Tibial nerve (tissue), 4 donors: ENCODE data around the gene ARHGAP6.

ENCODE experiments used
- EP300 ChIP-seq, 2 donors: sonication (generic); formaldehyde crosslinking; IDR thresholded peaks; one replicate each; pipeline ENCODE4 v1.6.1; 2017; ENCODE audit warnings: antibody characterized with exemption in 2 of 2, mild to moderate bottlenecking in 1 of 2
- POLR2A ChIP-seq, 2 donors: fragments of 450-650 bp; IDR thresholded peaks; one replicate each; pipeline ENCODE4 v1.6.1; 2017; ENCODE audit warnings: antibody characterized with exemption in 2 of 2, mild to moderate bottlenecking in 2 of 2, moderate library complexity in 2 of 2
- TF ChIP-seq, protein P1 (sequence below), 5 experiments: fragments of 200-600 bp in 3 of 5; fragments of 450-650 bp in 2 of 5; sonication (generic) in 3 of 5; IDR thresholded peaks; one replicate each; pipeline ENCODE4 v1.5.1; 2016 to 2019; ENCODE audit warnings: antibody characterized with exemption in 5 of 5, mild to moderate bottlenecking in 3 of 5, moderate library complexity in 2 of 5

DNA sequence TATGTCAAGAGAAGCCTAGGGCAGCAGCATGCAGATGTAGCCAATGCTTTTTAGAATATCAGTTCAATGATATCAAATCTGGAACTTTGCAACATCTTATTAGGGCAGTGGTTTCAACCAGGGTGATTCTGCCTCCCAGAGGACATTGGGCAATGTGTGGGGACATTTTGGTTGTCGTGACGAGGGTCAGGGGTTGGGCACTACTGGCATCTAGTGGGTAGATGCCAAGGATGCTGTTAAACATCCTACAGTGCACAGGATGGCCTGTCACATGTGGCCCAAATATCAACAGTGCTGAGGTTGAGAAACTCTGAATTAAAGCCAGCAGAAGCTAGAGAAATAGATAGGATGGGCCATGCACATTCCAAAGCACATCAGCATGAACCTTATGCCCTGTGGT lies 220.2 kb downstream of the ARHGAP6 start:
- TF ChIP-seq, protein P1, sequence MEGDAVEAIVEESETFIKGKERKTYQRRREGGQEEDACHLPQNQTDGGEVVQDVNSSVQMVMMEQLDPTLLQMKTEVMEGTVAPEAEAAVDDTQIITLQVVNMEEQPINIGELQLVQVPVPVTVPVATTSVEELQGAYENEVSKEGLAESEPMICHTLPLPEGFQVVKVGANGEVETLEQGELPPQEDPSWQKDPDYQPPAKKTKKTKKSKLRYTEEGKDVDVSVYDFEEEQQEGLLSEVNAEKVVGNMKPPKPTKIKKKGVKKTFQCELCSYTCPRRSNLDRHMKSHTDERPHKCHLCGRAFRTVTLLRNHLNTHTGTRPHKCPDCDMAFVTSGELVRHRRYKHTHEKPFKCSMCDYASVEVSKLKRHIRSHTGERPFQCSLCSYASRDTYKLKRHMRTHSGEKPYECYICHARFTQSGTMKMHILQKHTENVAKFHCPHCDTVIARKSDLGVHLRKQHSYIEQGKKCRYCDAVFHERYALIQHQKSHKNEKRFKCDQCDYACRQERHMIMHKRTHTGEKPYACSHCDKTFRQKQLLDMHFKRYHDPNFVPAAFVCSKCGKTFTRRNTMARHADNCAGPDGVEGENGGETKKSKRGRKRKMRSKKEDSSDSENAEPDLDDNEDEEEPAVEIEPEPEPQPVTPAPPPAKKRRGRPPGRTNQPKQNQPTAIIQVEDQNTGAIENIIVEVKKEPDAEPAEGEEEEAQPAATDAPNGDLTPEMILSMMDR (IDR thresholded peaks at IDR 0.05), result no peak
- no peak for TF ChIP-seq EP300 (IDR thresholded peaks at IDR 0.05)
- no peak for TF ChIP-seq POLR2A (IDR thresholded peaks at IDR 0.05)
